A673 (cell line): Measurements from ENCODE around the gene DDR2.

Experiments
- EZH2 ChIP-seq: fragments of 200-600 bp; sonication (generic); IDR thresholded peaks from 2 replicates; pipeline ENCODE4 v1.6.1; 2017; ENCODE audit warnings: borderline replicate concordance, low read depth, mild to moderate bottlenecking, mixed read lengths, antibody characterized with exemption, low read length; ENCODE audit not compliant: poor library complexity, severe bottlenecking
- TF ChIP-seq, protein P1 (sequence below): fragments of 300-800, 200-600 bp; sonication (generic); conservative IDR thresholded peaks from 2 replicates; pipeline ENCODE4 v1.5.1; 2017; ENCODE audit warnings: low read depth, mild to moderate bottlenecking, antibody characterized with exemption, low read length, moderate library complexity, mixed read lengths

DNA sequence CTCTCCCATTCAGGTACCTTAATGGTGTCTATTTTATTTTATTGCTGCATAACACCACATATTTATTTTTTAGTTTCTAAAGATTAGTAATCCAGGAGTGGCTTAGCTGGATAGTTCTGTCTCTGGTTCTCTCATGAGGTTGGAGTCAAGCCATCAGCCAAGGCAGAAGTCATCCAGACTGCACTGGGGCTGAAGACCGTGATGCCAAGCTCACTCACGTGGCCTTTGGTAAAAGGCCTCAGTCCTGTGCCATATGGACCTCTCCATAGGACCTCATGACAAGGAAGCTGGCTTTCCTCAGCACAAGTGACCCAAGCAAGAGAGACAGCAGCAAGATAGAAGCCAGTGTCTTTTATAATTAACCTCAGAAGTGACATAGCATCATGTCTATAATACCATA, 23.0 kb upstream of the DDR2 start:
- no peak for TF ChIP-seq EZH2
- TF ChIP-seq, protein P1, sequence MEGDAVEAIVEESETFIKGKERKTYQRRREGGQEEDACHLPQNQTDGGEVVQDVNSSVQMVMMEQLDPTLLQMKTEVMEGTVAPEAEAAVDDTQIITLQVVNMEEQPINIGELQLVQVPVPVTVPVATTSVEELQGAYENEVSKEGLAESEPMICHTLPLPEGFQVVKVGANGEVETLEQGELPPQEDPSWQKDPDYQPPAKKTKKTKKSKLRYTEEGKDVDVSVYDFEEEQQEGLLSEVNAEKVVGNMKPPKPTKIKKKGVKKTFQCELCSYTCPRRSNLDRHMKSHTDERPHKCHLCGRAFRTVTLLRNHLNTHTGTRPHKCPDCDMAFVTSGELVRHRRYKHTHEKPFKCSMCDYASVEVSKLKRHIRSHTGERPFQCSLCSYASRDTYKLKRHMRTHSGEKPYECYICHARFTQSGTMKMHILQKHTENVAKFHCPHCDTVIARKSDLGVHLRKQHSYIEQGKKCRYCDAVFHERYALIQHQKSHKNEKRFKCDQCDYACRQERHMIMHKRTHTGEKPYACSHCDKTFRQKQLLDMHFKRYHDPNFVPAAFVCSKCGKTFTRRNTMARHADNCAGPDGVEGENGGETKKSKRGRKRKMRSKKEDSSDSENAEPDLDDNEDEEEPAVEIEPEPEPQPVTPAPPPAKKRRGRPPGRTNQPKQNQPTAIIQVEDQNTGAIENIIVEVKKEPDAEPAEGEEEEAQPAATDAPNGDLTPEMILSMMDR, result no peak
